Measurements from ENCODE around the gene GNG14.
"Not testable (repeated sequence)": the region's sequence is repeated elsewhere in the genome, so short reads cannot be mapped to it uniquely, and the experiment has no call there.

Gene GNG14

DNA sequence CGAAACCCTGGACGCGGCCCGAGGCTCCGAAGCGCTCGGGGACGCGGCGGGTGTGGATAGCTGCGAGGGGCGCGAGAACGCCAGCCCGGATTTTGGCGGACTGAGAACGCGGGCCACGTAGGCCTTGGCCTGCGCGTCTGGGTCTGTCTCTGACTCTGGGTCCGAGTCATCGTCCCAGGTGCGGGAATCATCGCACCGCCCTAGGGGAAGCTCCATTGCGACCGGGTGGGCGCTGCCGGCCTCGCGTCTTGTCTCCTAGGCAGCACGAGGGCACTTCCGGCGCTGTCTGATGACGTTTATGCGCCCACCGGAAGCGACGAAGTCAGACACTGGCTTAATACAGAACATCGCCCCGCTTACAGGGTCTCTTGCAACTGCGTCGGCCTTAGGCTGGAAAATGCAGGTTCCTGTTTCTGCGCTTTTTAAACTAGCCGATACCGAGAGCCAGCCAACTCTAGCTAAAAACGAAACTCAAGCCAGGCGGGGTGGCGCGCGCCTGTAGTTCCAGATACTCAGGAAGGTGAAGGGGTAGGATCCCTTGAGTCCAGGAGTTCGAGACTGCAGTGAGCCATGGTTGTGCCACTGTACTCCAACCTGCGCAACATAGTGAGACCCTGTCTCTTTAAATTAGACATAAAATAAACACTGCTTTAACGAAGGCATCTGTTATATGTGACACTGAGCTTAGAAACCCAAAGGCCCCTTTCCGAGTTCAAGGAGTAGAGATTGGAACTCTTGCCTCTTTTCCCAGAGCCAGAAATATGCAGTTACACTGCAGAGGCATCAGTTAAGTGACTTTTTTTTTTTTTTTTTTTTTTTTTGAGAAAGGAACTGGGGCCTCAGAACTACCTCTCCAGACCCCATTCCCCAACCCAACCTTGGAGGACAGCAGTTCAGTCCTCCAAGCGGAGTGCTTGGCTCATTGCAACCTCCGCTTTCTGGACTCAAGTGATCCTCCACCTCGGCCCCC is 8.9 kb downstream of the GNG14 start, which contains the start of gene FBXW9:
FBXW9 (minus strand) TSS at position 266 of the 970 bp plus-strand sequence; CDS start at position 216, 50 bp downstream.
- DNase-seq, result peak; percentile 97

DNA sequence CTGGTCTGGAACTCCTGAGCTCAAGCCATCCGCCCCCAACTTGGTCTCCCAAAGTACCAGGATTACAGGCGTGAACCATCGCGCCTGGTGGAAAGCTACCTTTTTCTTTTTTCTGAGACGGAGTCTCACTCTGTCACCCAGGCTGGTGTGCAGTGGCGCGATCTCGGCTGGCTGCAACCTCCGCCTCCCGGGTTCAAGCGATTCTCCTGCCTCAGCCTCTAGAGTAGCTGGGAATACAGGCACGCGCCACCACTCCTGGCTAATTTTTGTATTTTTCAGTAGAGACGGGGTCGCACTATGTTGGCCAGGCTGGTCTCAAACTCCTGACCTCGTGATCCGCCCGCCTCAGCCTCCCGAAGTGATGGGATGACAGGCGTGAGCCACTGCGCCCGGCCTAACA is 9.6 kb downstream of the GNG14 start:
- not testable (repeated sequence) for DNase-seq

DNA sequence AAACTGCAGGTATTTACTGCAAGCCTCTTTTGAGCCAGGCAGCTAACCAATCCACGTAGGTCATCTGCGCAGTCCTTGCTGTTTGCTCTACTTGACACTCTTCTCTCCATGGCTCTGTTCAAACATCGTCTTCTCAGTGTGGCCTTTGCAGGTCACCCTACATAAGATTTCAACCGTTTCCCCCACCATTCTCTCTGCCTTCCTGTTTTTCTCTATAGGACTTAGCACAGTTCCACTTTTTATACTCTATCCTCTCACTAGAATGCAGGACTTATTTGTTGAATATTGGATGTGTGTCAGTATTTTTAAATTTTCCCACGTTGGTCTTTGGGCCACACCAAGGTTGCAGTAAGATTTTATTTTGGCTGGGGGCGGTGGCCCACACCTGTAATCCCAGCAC is 10.3 kb downstream of the GNG14 start:
- DNase-seq, result no peak

DNA sequence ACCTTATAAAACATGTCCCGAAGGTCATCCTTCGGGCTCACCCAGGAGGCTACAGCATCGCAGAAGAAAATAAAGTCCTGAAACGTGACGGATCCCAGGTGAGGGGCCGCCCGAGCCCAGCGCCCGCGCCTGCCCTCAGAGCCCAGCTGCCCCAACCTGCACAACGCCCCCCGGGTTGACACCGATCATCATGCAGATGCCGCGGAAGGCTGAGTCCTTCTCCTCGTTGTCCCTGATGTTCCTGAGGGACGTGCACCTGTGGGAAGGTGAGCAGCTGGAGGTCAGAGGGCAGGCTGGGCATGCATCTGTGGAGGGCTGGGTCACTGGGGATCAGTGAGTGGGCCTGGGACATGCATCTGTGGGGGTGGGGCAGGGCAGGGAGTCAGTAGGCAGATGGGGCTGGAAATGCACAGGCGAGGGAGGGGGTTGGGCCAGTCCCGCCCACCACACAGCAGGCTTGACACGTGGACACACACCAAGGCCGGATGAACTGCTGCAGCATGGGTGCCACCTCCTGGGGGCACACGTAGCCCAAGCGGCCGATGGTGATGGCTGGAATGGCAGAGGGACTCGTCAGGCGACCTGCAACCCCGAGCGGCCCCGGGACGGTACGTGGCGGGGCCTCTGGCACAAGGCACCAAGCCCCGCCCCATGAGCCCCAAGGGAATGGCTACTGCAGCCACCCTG is 13.9 kb downstream of the GNG14 start:
- no peak for DNase-seq

DNA sequence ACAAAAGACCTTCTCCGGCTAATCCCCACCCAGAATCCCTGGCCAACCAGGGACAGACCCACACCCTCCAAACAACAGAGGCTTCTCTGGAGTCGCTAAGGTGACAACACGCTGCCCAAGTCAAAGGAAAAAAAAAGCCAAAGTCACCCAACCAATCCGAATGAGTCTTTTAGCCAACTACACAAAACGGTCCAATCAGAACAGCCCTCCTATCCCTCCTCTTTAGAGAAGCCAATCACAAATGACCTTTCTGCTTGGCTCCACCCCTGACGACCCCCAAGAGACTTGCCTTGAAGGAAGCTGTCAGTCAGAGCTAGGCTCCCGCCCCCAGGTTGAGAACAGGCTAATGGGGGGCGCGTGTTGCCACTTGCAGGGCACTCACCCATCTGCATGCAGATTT is 15.2 kb downstream of the GNG14 start:
- no peak for DNase-seq

DNA sequence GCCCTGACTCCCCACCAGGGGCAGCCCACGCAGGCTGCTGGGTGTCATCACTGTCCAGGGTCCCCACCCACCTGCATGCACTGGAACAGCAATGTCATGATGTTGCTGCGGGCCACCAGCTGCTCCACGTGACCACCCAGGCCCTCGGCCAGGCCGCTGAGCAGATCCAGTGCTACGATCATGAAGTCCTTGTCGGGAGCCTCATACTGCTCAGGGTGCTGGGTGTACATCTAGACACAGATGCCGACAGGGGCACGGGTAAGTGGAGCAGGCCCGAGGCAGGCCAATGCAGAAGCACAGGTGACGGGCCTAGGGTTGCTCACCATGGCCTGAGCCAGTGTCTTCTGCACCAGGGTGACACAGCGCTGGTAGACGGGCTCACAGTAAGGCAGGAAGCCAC is 17.4 kb downstream of the GNG14 start:
- no peak for DNase-seq

DNA sequence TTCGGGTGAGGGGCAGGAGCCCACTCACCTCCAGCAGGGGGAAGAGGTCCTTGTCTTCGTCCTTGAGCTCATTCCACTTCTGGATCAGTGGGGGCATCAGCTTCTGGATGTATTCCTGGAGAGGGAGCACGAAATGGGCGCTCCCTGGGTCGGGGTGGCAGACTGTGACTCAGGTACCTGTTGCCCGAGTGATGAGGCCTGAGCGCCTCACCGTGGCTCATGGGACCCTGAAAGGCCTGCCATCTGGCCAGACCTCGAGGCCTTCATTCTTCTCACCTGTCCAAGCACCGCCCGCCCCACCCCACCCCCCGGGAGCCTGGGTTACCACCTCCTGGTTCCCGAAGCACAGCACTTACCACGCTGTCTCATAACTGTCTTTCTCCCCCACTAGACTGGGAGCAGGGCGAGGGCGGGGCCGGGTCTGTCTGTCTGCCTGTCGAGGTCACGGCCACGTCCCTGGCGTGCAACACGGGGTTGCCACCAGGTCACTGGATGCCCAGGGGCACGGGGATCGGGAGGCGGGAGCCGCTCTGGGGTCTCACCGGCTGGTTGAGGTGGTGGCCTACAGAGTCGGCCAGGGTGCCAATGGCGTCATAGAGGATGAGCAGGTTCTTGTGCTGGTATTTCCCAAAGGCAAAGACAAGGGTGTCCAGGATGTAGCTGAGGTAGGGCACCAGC is 18.0 kb downstream of the GNG14 start:
- DNase-seq, result no peak

DNA sequence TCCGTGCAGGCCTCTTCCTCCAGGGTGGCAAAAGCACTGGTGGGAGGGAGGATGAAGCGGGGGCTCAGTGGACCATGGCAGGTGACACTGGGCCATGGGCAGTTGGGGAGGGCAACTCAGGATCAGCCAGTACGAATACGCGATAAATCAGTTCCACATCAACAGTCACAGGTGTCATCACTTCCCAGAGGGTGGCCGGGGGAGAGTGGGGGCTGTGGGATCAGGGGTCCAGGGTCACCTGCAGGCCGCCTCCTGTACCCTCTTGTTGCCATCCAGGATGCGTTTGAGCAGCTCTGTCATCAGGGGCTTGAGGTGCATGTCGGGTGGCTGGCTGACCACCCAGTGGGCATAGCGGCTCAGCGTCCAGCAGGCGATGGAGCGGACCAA is 18.5 kb downstream of the GNG14 start:
- DNase-seq, result no peak

DNA sequence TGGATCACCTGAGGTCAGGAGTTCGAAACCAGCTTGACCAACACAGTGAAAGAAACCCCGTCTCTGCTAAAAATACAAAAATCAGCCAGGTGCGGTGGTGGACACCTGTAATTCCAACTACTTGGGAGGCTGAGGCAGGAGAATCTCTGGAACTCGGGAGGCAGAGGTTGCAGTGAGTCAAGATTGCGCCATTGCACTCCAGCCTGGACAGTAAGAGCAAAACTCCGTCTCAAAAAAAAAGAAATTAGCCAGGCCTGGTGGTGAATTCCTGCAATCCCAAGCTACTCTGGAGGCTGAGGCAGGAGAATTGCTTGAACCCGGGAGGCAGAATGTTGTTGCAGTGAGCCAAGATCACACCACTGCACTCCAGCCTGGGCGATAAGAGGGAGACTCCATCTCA is 20.8 kb downstream of the GNG14 start:
- DNase-seq, result no peak

DNA sequence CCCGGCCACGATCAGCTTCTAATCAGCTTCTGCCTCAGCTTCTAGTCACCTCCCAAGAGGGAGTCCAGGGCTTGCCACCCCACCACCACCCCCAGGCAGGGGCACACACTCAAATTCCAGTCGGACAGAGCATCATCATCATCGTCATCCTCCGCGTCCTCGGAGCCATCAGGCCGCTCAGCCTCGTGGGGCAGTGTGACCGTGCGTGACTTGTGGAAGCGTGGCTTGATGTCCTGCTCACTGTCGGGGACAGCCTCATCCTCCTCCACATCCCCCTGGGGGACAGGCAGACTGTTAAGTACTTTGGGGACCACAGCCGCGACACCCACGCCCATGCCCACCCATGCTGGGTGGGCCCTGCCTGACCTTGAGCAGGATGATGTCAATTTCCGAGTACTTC is 23.4 kb downstream of the GNG14 start:
- DNase-seq, result no peak

DNA sequence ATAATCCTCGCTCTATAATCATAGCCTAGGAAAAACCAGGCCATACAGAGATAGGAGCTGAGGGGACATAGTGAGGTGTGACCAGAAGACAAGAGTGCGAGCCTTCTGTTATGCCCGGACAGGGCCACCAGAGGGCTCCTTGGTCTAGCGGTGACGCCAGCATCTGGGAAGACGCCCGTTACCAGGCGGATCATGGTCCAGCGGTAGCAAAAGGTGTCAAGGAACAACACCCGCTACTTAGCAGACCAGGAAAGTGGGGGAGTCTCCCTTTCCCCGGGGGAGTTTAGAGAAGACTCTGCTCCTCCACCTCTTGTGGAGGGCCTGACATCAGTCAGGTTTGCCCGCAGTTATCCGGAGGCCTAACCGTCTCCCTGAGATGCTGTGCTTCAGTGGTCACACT is 24.3 kb downstream of the GNG14 start:
- DNase-seq, result peak; percentile 31

DNA sequence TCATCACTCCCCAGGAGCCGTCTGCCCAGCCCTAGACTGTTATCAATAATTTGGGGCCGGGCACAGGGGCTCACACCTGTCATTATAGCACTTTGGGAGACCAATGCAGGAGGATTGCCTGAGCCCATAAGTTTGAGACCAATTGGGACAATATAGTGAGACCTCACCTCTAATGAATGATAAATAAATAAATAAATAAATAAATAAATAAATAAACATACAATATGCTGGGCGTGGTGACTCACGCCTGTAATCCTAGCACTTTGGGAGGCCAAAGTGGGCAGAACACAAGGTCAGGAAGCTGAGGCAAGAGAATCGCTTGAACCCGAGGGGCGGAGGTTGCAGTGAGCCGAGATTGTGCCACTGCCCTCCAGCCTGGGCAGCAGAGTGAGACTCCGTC is 25.5 kb downstream of the GNG14 start:
- DNase-seq, result not testable (repeated sequence)

DNA sequence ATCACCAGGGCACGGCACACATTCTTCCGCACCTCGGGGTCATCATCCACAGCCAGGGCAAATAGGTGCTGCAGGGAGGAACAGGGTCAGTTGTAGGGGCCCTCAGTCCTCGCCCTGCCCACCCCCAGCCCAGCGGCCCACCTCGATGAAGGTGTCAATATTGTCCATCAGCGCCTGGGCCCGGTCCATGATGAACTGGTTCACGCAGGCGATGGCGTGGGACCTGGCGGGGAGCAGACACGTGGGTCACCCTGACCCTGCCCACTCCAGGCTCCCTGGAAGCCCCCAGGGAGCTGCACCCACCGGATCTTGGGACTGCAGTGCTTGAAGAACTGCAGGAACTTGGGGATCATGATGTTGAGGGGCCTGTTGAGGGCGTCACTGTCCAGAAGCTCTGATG is 27.3 kb downstream of the GNG14 start:
- DNase-seq, result no peak

DNA sequence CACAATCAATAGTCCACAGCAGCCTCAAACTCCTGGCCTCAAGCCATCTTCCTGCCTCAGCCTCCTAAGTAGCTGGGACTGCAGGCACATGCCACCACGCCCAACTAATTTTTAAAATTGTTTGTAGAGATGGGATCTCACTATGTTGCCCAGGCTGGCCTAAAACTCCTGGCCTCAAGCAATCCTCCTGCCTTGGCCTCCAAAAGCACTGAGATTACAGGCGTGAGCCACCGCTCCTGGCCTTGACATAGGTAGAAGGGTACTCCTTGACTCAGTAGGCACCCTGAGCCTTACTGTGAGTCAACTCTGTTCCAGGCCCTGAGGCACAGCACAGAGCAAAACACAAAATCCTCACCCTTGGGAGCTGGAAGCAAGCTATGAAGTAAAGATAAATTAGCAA is 28.1 kb downstream of the GNG14 start:
- no peak for DNase-seq

DNA sequence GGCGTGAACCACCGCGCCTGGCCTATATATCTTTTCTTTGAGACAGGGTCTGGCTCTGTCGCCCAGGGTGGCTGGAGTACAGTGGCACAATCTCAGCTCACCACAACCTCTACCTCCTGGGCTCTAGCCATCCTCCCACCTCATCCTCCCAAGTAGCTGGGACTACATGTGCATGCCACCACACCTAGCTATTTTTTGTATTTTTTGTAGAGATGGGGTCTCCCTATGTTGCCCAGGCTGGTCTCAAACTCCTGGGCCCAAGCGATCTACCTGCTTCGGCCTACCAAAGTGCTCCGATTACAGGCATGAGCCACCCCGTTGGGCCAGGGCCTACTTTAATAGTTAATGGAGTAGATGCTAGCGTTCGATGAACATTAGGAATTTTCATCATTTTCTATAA is 32.5 kb downstream of the GNG14 start:
- no peak for DNase-seq

DNA sequence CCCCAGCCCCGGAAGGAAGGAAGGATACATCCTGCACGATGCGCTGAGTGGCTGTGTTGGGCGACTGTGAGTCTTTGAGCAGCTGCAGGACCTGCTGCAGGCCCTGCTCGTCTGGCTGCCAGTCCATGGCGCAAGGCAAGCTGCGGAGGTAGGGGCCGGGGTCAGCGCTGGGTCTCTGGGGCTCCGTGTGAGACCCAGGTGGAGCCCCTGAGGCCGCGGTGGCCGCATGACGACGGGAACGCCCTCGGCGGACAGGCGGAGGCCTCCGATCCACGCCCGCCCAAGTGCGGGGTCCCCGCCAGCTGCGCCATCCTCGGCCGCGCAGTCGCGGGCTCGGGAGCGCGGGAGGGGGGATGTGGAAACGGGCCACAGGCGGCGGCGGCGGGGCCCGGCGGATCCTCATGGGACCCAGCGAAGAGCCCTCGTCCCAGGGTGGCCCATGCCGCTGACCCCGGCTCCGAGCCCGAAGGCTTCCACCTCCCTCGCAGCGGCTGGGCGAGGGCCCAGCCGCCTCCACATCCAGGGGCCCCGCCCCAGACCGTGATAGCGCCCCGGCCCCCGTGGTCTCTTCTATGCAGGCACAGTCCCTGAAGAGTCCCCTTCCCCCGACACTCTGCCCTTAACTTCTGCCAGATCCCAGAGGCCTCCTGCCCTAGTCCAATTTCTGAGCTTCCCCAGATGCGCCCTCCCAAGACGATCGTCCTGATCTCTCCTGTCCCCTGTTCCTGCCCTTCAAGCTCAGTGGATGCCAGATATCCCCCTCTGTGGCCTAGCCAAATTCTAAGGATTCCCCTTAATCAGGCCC is 33.3 kb downstream of the GNG14 start:
- DNase-seq, result no peak

DNA sequence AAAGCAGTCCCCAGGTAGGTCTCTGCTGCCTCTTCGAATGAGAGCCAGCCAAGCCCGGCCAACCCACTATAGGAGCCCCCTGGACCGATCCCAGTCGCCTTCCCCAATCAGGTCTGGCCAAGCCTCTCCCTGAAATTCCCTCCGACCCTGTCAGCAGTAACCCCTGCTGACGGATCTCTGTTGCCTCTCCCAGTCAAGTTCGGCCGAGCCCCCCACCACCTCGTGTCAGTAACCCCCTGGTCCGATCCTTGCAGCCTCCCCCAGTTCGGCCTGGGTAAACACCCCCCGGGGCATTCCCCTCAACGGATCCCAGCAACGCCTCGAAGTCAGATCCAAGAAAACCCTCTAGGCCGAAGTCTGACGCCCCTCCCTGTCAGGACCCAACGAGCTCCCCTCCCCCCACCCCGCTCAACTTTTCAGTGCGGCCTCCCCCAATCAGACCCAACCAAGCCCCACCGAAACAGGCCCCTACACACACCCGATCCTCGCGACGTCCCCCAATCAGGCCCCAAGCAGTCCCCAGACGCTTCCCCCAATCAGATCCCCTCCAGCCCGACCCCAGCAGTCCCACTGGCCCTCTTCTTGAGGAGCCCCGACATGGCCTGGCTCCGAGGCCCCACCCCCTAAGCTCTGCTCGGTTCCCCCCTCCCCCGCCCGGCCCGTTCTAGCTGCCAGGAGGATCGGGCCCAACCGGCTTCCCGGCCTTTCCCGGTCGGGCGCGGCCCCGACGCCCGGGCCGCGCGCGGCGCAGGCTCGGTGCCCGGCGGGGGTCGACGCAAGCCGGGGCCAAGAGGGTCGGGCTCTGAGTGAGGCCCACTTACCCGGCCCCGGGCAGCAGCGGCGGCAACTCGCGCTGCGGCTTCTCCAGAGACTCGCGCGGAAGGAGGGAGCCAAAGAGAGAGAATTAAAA is 34.1 kb downstream of the GNG14 start:
- peak; percentile 61 for DNase-seq

DNA sequence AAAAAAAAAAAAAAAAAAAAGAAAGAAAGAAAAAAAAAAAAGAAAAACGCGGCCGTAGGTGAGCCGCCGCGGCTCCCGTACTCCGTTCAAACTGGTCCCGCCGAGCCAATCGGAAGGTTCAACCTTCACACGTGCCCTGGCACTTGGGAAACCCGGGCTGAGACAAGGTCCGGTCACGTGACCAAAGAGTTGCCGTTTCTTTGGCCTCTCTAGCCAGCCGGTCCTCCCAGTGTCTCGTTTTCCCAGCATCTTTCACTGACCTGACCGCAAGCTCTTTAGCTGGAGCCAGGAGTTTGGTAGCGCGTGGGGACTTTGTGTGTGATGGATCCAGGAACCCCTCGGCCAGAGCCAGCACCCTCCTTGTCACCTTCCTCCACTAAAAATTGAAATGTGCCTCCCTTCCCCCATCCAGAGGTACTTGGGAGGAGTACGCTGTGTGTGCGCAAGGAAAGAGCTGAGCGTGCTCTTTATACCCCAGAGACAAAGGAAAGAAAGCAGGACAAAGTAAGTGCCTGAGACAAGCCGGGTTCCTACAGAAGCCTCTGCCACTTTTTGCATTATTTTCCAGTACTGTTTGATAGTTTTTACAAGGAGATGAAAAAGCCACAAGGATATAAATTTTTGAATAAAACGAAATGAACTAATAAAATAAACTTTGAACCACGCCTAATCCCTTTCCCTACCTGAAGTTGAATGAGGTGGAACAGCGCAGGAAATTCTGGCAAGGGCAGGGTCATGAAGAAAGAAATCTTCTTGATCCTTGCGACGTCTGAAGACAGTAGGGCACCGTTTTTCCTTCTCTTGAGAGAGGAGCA is 35.0 kb downstream of the GNG14 start:
- peak; percentile 97 for DNase-seq

DNA sequence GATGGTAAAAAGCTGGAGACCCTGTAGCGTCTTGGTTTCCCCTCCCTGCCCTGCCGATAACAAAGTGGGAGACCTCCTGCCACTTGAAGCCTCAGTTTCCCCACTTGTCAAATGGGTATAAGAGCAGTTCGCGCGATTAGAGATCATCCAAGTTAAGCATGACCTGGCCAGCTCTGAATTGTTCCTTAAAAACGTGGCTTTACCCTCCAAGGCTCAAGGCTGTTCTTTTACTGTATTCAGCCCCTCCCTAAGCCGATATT is 35.5 kb downstream of the GNG14 start:
- DNase-seq, result no peak

DNA sequence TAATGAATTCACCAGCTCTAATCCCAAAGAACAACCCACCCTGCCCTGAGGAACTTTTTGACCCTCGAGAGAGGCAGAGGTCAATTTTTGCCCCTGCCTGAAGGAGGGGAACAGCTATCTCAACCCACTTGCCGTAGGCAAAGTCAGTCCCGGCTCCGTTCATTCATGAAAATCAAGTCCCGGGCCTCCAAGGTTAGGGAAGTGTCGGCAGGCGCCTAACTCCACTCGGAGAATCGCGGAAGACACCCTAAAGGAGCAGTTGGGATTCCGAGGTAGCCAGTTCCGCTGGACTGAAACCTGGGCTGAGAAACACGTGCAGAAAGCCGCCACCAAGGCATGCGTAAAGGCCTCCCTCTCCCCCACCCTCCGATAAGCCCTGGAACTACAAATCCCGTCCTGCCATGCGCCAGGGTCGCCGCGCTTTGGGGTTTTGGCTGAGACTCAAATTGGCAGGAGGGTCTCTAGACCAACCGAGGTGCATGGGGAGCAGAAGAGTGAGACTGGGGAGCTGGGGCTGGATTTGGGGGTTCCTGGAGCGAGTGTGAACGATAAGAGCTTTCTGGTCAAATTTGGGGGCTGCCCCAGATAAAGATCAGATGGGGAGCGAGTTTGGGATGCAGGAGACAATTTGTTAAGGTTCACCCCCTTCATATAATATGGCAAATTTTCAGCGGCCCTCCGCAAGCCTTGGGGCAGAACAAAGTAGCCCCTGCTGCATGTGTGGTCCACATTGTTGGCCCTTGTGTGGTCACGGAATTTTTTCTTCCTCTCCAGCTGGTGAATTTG is 36.0 kb downstream of the GNG14 start, which contains the start of gene TNPO2:
TNPO2 (minus strand) TSS at position 292 of the 786 bp plus-strand sequence. CDS start 2,955 bp downstream, outside the sequence.
- peak; percentile 69 for DNase-seq
